SK-N-SH treated with all-trans-retinoic acid at 6 μM for 48 hours (cell line): ENCODE data around the gene LTBP1.

Source experiments
- ATAC-seq: fragments of 200-7000 bp; cut with Tn5 transposase; 3 replicates; pipeline ENCODE4 v1.9.1; 2020; ENCODE audit warnings: mild to moderate bottlenecking, moderate library complexity
- ARNTL ChIP-seq: fragments of 450-650 bp; formaldehyde crosslinking; IDR thresholded peaks from 2 replicates; pipeline ENCODE4 v1.5.0; 2020; ENCODE audit warnings: low read depth, mild to moderate bottlenecking, moderate library complexity, borderline replicate concordance
- CSDC2 ChIP-seq: fragments of 250-450 bp; sonication (Bioruptor Pico); IDR thresholded peaks from 2 replicates; pipeline ENCODE4 v1.5.0; 2020; ENCODE audit warnings: mild to moderate bottlenecking, moderate library complexity
- ESRRG ChIP-seq: fragments of 250-450 bp; sonication (Bioruptor Pico); IDR thresholded peaks from 2 replicates; pipeline ENCODE4 v1.6.1; 2021; ENCODE audit warnings: mild to moderate bottlenecking
- GLIS3 ChIP-seq: fragments of 250-450 bp; sonication (Bioruptor Pico); IDR thresholded peaks from 2 replicates; pipeline ENCODE4 v1.5.0; 2020; ENCODE audit warnings: mild to moderate bottlenecking, moderate library complexity
- ISL1 ChIP-seq: fragments of 250-450 bp; sonication (Bioruptor Pico); IDR thresholded peaks from 2 replicates; pipeline ENCODE4 v2.1.2; 2022; ENCODE audit warnings: mild to moderate bottlenecking, moderate library complexity
- OSR1 ChIP-seq: fragments of 250-450 bp; sonication (Bioruptor Pico); IDR thresholded peaks from 2 replicates; pipeline ENCODE4 v1.8.0; 2022; ENCODE audit warnings: moderate library complexity, mild to moderate bottlenecking, inconsistent platforms
- PPARA ChIP-seq: fragments of 250-450 bp; sonication (Bioruptor Pico); IDR thresholded peaks from 2 replicates; pipeline ENCODE4 v1.5.0; 2020; ENCODE audit warnings: mild to moderate bottlenecking, borderline replicate concordance
- RARB ChIP-seq: fragments of 250-450 bp; sonication (Bioruptor Pico); IDR thresholded peaks from 2 replicates; pipeline ENCODE4 v1.8.0; 2021; ENCODE audit warnings: mild to moderate bottlenecking, moderate library complexity
- SNAI2 ChIP-seq: fragments of 250-450 bp; sonication (Bioruptor Pico); IDR thresholded peaks from 2 replicates; pipeline ENCODE4 v1.5.0; 2020; ENCODE audit warnings: mild to moderate bottlenecking, moderate library complexity
- TCF4 ChIP-seq: fragments of 250-450 bp; sonication (Bioruptor Pico); IDR thresholded peaks from 2 replicates; pipeline ENCODE4 v1.8.0; 2021; ENCODE audit warnings: mild to moderate bottlenecking, moderate library complexity, borderline replicate concordance
- TOX ChIP-seq: fragments of 250-450 bp; sonication (Bioruptor Pico); IDR thresholded peaks from 2 replicates; pipeline ENCODE4 v1.8.0; 2021; ENCODE audit warnings: mild to moderate bottlenecking, moderate library complexity, borderline replicate concordance
- ZC3H10 ChIP-seq: fragments of 250-450 bp; sonication (Bioruptor Pico); IDR thresholded peaks from 2 replicates; pipeline ENCODE4 v1.5.1; 2021; ENCODE audit warnings: mild to moderate bottlenecking, moderate library complexity
- ZFP3 ChIP-seq: fragments of 250-450 bp; sonication (Bioruptor Pico); IDR thresholded peaks from 2 replicates; pipeline ENCODE4 v1.5.0; 2020; ENCODE audit warnings: mild to moderate bottlenecking, moderate library complexity
- ZFP30 ChIP-seq: fragments of 450-650 bp; formaldehyde crosslinking; IDR thresholded peaks from 2 replicates; pipeline ENCODE4 v1.5.0; 2022; ENCODE audit warnings: mild to moderate bottlenecking, moderate library complexity
- ZNF565 ChIP-seq: fragments of 450-650 bp; formaldehyde crosslinking; conservative IDR thresholded peaks from 2 replicates; pipeline ENCODE4 v1.5.0; 2020; ENCODE audit warnings: low read depth, mild to moderate bottlenecking, moderate library complexity
- TF ChIP-seq, protein P1 (sequence below): fragments of 250-450 bp; sonication (Bioruptor Pico); IDR thresholded peaks from 2 replicates; pipeline ENCODE4 v1.5.0; 2020; ENCODE audit warnings: mild to moderate bottlenecking, moderate library complexity
- TF ChIP-seq, protein P2 (sequence below): fragments of 250-450 bp; sonication (Bioruptor Pico); IDR thresholded peaks from 2 replicates; pipeline ENCODE4 v1.8.0; 2021; ENCODE audit warnings: low read depth, mild to moderate bottlenecking, moderate library complexity, borderline replicate concordance
- TF ChIP-seq, protein P3 (sequence below): fragments of 250-450 bp; sonication (Bioruptor Pico); IDR thresholded peaks from 2 replicates; pipeline ENCODE4 v1.5.1; 2021; ENCODE audit warnings: mild to moderate bottlenecking, moderate library complexity
- TF ChIP-seq, protein P4 (sequence below): fragments of 250-450 bp; sonication (Bioruptor Pico); IDR thresholded peaks from 2 replicates; pipeline ENCODE4 v1.5.1; 2020; ENCODE audit warnings: low read depth, mild to moderate bottlenecking, moderate library complexity
- TF ChIP-seq, protein P5 (sequence below): fragments of 250-450 bp; sonication (Bioruptor Pico); IDR thresholded peaks from 2 replicates; pipeline ENCODE4 v1.8.0; 2020; ENCODE audit warnings: mild to moderate bottlenecking, moderate library complexity, borderline replicate concordance

Gene LTBP1

DNA sequence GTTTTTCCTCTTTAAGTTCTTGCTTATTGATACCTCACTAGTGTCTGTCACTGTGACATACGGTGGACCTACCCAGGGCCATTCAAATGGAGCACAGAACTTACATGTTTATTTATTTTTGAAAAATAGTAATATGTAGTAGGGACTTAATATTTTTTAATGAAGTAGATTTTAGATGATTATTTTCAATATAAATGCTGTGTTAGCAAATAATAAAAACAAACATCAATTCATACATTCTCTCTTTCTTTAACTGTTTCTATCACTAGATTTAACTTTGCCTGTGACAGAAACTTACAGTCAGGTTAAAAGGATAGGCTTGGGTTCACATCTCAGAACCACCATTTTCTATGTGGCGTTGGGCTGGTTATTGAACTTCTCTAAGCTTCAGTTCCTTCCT lies 345.3 kb downstream of the LTBP1 start:
- TF ChIP-seq ZNF565 (CRISPR knock-in tag) = no peak
- TF ChIP-seq, protein P1, sequence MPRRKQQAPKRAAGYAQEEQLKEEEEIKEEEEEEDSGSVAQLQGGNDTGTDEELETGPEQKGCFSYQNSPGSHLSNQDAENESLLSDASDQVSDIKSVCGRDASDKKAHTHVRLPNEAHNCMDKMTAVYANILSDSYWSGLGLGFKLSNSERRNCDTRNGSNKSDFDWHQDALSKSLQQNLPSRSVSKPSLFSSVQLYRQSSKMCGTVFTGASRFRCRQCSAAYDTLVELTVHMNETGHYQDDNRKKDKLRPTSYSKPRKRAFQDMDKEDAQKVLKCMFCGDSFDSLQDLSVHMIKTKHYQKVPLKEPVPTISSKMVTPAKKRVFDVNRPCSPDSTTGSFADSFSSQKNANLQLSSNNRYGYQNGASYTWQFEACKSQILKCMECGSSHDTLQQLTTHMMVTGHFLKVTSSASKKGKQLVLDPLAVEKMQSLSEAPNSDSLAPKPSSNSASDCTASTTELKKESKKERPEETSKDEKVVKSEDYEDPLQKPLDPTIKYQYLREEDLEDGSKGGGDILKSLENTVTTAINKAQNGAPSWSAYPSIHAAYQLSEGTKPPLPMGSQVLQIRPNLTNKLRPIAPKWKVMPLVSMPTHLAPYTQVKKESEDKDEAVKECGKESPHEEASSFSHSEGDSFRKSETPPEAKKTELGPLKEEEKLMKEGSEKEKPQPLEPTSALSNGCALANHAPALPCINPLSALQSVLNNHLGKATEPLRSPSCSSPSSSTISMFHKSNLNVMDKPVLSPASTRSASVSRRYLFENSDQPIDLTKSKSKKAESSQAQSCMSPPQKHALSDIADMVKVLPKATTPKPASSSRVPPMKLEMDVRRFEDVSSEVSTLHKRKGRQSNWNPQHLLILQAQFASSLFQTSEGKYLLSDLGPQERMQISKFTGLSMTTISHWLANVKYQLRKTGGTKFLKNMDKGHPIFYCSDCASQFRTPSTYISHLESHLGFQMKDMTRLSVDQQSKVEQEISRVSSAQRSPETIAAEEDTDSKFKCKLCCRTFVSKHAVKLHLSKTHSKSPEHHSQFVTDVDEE (CRISPR knock-in tag) = no peak
- TF ChIP-seq, protein P2, sequence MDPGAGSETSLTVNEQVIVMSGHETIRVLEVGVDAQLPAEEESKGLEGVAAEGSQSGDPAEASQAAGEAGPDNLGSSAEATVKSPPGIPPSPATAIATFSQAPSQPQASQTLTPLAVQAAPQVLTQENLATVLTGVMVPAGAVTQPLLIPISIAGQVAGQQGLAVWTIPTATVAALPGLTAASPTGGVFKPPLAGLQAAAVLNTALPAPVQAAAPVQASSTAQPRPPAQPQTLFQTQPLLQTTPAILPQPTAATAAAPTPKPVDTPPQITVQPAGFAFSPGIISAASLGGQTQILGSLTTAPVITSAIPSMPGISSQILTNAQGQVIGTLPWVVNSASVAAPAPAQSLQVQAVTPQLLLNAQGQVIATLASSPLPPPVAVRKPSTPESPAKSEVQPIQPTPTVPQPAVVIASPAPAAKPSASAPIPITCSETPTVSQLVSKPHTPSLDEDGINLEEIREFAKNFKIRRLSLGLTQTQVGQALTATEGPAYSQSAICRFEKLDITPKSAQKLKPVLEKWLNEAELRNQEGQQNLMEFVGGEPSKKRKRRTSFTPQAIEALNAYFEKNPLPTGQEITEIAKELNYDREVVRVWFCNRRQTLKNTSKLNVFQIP (CRISPR knock-in tag) = no peak
- no peak for TF ChIP-seq PPARA
- no peak for TF ChIP-seq ZC3H10 (CRISPR knock-in tag)
- TF ChIP-seq, protein P3, sequence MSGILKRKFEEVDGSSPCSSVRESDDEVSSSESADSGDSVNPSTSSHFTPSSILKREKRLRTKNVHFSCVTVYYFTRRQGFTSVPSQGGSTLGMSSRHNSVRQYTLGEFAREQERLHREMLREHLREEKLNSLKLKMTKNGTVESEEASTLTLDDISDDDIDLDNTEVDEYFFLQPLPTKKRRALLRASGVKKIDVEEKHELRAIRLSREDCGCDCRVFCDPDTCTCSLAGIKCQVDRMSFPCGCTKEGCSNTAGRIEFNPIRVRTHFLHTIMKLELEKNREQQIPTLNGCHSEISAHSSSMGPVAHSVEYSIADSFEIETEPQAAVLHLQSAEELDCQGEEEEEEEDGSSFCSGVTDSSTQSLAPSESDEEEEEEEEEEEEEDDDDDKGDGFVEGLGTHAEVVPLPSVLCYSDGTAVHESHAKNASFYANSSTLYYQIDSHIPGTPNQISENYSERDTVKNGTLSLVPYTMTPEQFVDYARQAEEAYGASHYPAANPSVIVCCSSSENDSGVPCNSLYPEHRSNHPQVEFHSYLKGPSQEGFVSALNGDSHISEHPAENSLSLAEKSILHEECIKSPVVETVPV (CRISPR knock-in tag) = no peak
- no peak for TF ChIP-seq ISL1
- TF ChIP-seq OSR1 = no peak
- TF ChIP-seq, protein P4, sequence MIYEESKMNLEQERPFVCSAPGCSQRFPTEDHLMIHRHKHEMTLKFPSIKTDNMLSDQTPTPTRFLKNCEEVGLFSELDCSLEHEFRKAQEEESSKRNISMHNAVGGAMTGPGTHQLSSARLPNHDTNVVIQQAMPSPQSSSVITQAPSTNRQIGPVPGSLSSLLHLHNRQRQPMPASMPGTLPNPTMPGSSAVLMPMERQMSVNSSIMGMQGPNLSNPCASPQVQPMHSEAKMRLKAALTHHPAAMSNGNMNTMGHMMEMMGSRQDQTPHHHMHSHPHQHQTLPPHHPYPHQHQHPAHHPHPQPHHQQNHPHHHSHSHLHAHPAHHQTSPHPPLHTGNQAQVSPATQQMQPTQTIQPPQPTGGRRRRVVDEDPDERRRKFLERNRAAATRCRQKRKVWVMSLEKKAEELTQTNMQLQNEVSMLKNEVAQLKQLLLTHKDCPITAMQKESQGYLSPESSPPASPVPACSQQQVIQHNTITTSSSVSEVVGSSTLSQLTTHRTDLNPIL (CRISPR knock-in tag) = no peak
- TF ChIP-seq ESRRG (CRISPR knock-in tag) = no peak
- TF ChIP-seq TCF4 (CRISPR knock-in tag) = no peak
- no peak; the same call in 2 of the 3 replicates for ATAC-seq

DNA sequence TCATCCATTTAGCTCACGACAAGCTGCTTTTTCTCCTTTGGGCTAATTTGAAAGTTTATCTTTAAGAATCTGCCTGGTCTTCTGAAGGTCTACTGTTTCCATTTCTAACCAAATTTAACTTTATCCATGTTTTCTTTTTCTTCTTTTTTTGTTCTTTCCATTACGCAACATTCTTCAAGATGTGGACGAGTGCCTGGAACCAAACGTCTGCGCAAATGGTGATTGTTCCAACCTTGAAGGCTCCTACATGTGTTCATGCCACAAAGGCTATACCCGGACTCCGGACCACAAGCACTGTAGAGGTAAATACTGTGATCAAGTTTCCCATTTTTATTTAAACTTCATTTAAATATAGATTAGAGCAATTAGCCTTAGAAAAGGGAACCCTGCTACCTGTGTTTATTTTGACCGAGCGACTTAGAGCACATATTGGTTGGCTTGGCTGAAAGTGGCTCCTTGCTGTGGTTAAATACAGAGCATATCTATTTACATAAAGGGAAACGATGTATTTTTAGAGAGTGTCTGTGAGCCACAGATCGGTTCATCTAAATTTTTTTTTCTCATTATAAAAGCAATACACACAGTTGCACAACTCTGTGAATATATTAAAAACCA lies 346.3 kb downstream of the LTBP1 start:
- TF ChIP-seq ARNTL (CRISPR knock-in tag) = no peak
- TF ChIP-seq, protein P5, sequence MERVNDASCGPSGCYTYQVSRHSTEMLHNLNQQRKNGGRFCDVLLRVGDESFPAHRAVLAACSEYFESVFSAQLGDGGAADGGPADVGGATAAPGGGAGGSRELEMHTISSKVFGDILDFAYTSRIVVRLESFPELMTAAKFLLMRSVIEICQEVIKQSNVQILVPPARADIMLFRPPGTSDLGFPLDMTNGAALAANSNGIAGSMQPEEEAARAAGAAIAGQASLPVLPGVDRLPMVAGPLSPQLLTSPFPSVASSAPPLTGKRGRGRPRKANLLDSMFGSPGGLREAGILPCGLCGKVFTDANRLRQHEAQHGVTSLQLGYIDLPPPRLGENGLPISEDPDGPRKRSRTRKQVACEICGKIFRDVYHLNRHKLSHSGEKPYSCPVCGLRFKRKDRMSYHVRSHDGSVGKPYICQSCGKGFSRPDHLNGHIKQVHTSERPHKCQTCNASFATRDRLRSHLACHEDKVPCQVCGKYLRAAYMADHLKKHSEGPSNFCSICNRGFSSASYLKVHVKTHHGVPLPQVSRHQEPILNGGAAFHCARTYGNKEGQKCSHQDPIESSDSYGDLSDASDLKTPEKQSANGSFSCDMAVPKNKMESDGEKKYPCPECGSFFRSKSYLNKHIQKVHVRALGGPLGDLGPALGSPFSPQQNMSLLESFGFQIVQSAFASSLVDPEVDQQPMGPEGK (CRISPR knock-in tag) = no peak
- TF ChIP-seq, protein P4 (CRISPR knock-in tag) = no peak
- TF ChIP-seq, protein P1 (CRISPR knock-in tag) = no peak
- TF ChIP-seq RARB (CRISPR knock-in tag) = no peak
- TF ChIP-seq CSDC2 (CRISPR knock-in tag) = no peak
- no peak for TF ChIP-seq ISL1
- TF ChIP-seq SNAI2 (CRISPR knock-in tag) = no peak
- TF ChIP-seq, protein P3 (CRISPR knock-in tag) = no peak
- TF ChIP-seq ZC3H10 (CRISPR knock-in tag) = no peak
- no peak for TF ChIP-seq OSR1
- no peak for TF ChIP-seq ZFP3
- TF ChIP-seq PPARA = no peak
- TF ChIP-seq ZFP30 (CRISPR knock-in tag) = no peak
- no peak for TF ChIP-seq GLIS3
- TF ChIP-seq, protein P2 (CRISPR knock-in tag) = no peak
- no peak for TF ChIP-seq TOX (CRISPR knock-in tag)
- TF ChIP-seq ESRRG (CRISPR knock-in tag) = no peak
- no peak for ATAC-seq
